GM19043 (cell line): ENCODE data around the gene SNX15.
"Not testable (repeated sequence)": the region's sequence is repeated elsewhere in the genome, so short reads cannot be mapped to it uniquely, and the experiment has no call there.

Experiments used
- ATAC-seq: cut with Tn5 transposase; IDR thresholded peaks from one replicate; pipeline ENCODE4 v1.9.1; 2021; ENCODE audit warnings: low read depth; ENCODE audit not compliant: unreplicated experiment

Gene SNX15, protein sequence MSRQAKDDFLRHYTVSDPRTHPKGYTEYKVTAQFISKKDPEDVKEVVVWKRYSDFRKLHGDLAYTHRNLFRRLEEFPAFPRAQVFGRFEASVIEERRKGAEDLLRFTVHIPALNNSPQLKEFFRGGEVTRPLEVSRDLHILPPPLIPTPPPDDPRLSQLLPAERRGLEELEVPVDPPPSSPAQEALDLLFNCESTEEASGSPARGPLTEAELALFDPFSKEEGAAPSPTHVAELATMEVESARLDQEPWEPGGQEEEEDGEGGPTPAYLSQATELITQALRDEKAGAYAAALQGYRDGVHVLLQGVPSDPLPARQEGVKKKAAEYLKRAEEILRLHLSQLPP

GRCh38 chr11:65027213-65028067 lies at the start of gene SNX15:
TSS of gene SNX15 (plus strand) at chr11:65027439. CDS start at chr11:65027538, 99 bp downstream.
- ATAC-seq = peak; percentile 79

DNA sequence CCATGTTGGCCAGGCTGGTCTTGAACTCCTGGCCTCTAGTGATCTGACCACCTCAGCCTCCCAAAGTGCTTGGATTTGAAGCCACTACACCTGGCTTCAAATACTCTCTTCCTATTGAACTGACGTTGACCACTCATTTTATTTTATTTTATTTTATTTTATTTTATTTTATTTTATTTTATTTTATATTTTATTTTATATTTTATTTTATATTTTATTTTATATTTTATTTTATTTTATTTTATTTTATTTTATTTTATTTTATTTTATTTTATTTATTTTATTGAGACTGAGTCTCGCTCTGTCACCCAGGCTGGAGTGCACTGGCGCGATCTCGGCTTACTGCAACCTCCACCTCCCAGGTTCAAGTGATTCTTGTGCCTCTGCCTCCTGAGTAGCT lies 43.9 kb upstream of the SNX15 start:
- ATAC-seq = not testable (repeated sequence)

DNA sequence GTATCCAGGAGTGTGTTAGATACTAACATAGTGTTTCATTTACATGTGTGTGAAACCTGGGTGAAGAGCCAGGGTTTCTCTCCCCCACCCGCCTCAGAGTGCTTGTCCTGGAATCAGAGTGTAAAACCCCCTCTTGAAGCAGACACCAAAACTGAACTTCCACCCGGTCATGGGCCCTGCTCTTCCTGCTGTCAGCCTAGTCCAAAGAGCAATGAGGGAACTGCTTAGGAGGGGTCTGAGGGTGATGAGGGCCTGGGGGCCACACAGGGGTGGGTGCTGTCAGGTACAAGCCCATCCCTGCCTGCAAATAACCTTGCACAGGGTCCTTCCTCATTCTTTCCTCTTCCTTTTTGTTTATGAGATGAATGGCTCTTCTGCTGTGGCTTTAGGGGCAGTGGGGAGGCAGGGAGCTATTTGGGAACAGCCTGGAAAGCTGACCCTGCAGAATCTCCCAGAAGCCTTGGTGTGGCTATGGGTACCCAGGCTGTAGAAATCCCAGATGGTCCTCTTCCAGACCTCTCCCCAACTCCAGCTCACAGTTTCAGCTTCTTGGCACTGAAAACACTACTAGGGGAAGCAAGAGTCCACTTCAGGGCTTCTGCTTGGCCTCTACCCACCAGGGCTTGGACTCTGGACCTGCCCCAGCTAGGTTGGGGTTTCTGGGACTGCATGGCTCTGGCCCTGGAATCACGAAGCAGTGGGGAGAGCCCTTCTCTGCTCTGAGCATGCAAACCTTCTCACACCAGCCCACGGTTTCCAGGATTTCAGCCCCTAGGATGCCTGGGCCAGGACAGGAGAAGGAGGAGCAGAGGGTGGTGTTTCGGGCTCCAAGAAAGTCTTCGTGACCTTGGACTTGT lies 39.0 kb upstream of the SNX15 start:
- ATAC-seq = no peak

- no peak for ATAC-seq
Measured at GRCh38 chr11:64989416-64989815, 37.8 kb upstream of the SNX15 start.

DNA sequence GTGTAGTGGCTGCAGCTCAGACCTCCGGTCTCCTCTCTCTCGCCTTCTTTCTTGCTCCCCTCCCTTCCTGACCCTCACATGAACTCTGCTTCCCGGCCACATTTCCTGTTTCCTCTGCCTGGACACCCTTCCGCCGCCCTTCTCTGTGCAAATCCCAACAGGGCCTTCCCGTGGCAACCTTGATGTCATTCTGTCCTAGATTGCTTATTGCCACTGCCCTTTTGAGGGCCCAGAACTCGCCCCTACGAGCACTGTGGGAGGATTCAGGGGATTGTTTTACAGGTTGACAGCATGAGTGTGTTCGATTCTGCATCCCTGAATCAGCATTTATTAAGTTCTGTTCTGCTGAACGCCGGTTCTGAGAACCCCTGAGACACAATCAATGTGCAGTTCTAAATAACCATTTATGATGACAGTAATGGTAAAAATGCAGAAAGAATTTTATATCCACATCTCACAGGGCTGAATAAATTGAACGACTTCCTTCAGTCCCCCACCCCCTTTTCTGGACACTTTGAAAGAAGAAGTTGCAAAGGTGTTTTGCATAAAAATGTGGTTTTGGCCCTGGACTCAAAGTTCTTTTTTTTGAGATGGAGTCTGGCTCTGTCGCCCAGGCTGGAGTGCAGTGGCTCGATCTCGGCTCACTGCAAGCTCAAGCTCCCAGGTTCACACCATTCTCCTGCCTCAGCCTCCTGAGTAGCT lies 36.9 kb upstream of the SNX15 start:
- ATAC-seq = no peak

- no peak for ATAC-seq
Measured at GRCh38 chr11:64994318-64994717, 32.9 kb upstream of the SNX15 start.

- ATAC-seq = no peak
Measured at GRCh38 chr11:64996327-64996709, 30.9 kb upstream of the SNX15 start.

DNA sequence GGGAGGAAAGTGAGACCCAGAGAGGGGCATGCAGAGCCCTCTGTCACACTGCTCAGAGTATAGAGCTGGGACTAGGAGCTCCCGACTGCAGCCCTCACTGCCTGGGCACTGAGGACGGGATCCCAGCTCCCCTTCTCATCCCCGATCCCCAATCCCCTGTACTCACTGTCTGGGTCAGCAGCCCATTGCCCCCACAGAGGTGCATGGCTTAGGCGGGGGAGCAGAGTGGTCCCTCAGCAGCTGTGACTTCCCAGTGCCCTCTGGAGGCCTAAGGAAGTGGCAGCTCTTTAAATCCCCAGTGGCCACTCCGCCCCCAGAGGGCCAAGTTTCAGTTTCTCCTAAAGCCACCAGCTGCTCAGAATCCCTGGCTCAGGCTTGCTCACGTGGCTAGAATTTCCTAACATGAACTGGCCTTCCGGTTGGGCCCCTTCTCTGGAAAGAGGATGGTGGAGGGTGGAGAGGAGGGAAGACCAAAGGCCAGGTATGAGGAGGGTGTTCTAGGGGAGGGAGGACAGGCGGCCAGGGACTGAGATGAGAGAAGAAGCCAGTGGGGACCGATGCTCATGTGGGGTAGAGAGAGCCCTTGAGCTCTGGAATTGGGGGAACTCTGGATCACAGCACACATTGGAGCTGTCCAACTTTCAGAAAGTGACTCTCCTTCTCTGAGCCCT lies 30.4 kb upstream of the SNX15 start, which contains the start of gene BATF2:
Gene BATF2 (minus strand): TSS at position 262 of the 671 bp plus-strand sequence. CDS start 57 bp downstream, at position 205.
- no peak for ATAC-seq

DNA sequence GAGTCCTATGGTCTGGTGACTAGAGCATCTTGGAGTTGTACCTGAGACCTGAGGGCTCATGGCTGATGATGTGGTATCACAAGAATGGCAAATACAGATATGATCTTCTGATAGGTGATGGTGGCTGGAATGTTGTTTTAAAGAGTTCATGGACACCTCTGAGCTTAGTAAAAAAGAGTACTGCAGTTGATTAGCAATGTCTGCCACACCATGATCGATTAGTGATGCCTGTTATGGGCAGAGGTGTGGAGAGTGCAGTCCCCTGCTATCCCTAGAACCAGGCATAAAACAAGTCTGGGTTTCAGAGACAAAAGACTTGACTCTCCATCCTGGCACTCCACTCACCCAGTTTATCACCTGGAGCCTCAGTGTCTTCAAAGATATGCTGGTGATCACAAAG lies 29.1 kb upstream of the SNX15 start:
- no peak for ATAC-seq

- no peak for ATAC-seq
Measured at GRCh38 chr11:64998690-64999431, 28.4 kb upstream of the SNX15 start.

DNA sequence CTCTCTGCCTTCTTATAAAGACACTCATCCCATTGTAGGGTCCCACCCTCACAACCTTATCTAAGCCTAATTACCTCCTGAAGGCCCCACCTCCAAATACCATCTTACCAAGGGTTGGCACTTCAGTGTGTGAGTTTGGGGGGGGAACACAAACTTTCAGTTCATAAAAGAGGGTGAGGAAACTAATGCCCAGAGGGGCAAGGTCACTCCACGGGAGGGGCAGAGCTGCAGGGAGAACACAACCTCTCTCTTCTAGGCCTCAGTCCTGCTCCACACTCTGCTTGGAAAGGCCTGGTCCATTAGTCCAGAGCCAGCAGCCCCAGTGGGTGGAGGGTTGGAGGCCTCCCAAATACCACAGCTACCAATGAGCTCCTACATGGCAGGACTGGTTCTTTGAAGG lies 27.8 kb upstream of the SNX15 start:
- ATAC-seq = no peak

DNA sequence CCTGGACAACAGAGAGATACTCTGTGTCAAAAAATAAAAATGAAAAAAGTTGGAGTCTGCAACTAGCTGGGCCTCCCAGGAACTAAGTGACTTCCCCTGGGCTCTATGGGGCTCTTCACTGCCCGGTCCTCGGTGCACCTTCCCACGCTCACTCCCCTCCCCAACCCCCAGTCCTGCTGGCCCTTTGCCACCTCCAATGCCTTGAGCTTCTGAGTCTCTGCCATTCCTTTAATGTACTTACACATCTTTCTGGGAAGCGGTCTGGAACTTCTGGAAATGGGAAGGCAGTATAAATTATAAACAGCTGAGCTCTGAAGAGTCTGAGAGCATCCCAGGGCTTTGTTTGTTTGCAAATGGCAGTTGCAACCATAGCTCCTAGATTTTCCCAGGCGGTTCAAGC lies 24.5 kb upstream of the SNX15 start:
- ATAC-seq = no peak

DNA sequence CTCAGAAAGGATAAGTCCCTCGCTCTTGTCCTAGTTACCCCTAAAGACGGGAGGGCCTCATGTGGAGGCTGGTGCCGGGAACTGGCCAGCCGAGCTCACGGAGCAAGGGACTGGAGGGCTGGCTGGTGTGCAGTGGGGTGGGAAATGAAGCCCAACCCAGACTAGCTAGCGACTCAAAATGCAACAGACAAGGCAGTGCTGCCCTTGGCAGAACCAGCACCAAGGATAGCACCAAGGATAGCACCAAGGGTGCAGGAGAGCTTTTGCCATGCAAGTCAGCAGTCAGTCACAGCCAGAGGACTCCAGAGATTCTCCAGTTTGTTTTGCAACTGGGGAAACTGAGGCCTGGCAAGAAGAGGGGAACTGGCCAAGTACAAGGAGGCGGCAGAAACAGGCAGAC lies 24.0 kb upstream of the SNX15 start:
- no peak for ATAC-seq

- ATAC-seq = not testable (repeated sequence)
Measured at GRCh38 chr11:65003968-65004367, 23.3 kb upstream of the SNX15 start.

DNA sequence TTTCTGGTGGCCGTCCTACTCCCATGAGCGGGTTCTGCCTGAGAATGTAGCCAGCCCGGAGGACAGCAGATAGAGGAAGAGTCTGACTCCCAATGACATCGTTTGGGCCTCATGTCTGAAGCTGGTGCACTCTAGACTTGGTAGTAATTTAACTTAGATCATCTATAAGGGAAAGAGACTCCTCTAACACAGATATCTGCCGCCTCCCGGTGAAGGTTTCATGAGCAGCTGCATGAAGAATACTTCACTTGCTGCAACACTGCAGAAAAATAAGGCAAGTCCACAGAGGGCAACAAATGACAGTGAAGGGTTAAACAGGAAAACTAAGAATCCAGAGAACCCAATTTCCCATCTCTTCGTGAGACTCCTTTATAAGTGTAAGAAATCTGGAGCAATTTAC lies 19.2 kb upstream of the SNX15 start:
- no peak for ATAC-seq

- no peak for ATAC-seq
Measured at GRCh38 chr11:65008873-65009272, 18.4 kb upstream of the SNX15 start.

GRCh38 chr11:65013130-65013887 lies 13.9 kb upstream of the SNX15 start:
- peak; percentile 78 for ATAC-seq
